Sigmoid colon (tissue), 7 donors: ENCODE measurements around the gene PHF19. TPM values are rescaled to one million over a fixed set of nuclear protein-coding genes. Genes with fewer than 3 reads are reported as not detected.

ENCODE experiments used
- DNase-seq: peaks from one replicate; pipeline ENCODE4 v3.0.0-alpha.2; 2019
- H3K27ac ChIP-seq, 4 donors: fragments of 200-600 bp; sonication (generic); one replicate each; pipeline ENCODE4 v1.5.1; 2016 to 2019; ENCODE audit warnings: mild to moderate bottlenecking in 1 of 4
- H3K27me3 ChIP-seq, 3 donors: fragments of 200-600 bp; sonication (generic); one replicate each; pipeline ENCODE4 v1.5.1; 2019; ENCODE audit warnings: mild to moderate bottlenecking in 1 of 3
- H3K36me3 ChIP-seq, 4 donors: fragments of 200-600 bp; sonication (generic); one replicate each; pipeline ENCODE4 v1.5.1; 2016 to 2019
- H3K4me1 ChIP-seq, 4 donors: fragments of 200-600 bp; sonication (generic); one replicate each; pipeline ENCODE4 v1.5.1; 2017 to 2019
- H3K4me3 ChIP-seq, 4 donors: fragments of 200-600 bp; sonication (generic); one replicate each; pipeline ENCODE4 v1.5.1; 2017 to 2019; ENCODE audit warnings: mild to moderate bottlenecking in 2 of 4, moderate library complexity in 1 of 4
- H3K9me3 ChIP-seq, 4 donors: fragments of 200-600 bp in 3 of 4; sonication (generic) in 3 of 4; one replicate each; pipeline versions ENCODE4 v1.5.1 to v1.6.1; 2013 to 2019
- CTCF ChIP-seq, 4 experiments: fragments of 450-650 bp in 3 of 4; fragments of 200-600 bp in 1 of 4; IDR thresholded peaks; one replicate each; pipeline ENCODE4 v1.5.1; 2016 to 2019; ENCODE audit warnings: antibody characterized with exemption in 4 of 4, mild to moderate bottlenecking in 3 of 4, moderate library complexity in 2 of 4
- EP300 ChIP-seq, 4 donors: sonication (generic); formaldehyde crosslinking; IDR thresholded peaks; one replicate each; pipeline ENCODE4 v1.6.1; 2017; ENCODE audit warnings: antibody characterized with exemption in 4 of 4
- POLR2A ChIP-seq, 2 donors: fragments of 450-650 bp; IDR thresholded peaks; one replicate each; pipeline ENCODE4 v1.6.1; 2016; ENCODE audit warnings: antibody characterized with exemption in 2 of 2, mild to moderate bottlenecking in 2 of 2, moderate library complexity in 2 of 2
- POLR2AphosphoS5 ChIP-seq, 4 donors: sonication (generic); formaldehyde crosslinking; IDR thresholded peaks; one replicate each; pipeline ENCODE4 v1.6.1; 2017; ENCODE audit warnings: antibody characterized with exemption in 4 of 4
- WGBS, 2 donors: extraction: QIAGEN DNeasy Blood & Tissue Kit; methylation state at CpG; one replicate each; pipeline ENCODE4 v1.1.7; 2013; 5-methylcytosine and 5-hydroxymethylcytosine counted together
- intact Hi-C: fragments of 100-400 bp; cut with DNase I; formaldehyde crosslinking; loops from one replicate; pipeline ENCODE4 v1.15.1; 2023
- polyA plus RNA-seq, 3 donors: library from polyadenylated mRNA; stranded (reverse); fragments of 200-250 nt; gene quantifications; one replicate each; pipeline ENCODE4 v1.2.3, GENCODE V29; 2013
- total RNA-seq, 4 donors: library from RNA; depleted of rRNA; stranded (reverse); fragments of >200 nt; gene quantifications; one replicate each; pipeline ENCODE4 v1.1.0, GENCODE V29; 2016
- donor health status: healthy with polysubstance abuse.
- donor health status: Bipolar disorder and iron deficiency.
- donor health status: healthy.

PHF19 gene
- total and polyA plus RNA-seq, 7 donors: 10.2 to 38.2 (median 31.4) TPM

- peak overlapping the region in 1 of 4 donors; percentile 38 for H3K27ac ChIP-seq
- H3K36me3 ChIP-seq: no peaks in the 10 kb centered on the region
- H3K9me3 ChIP-seq: no peaks in the 10 kb centered on the region
- intact Hi-C loops: no loop called here
- H3K4me3 ChIP-seq: no peak overlapping the region
- 87 to 90% methylated on average over 11 of the region's 11 CpGs for WGBS, 2 donors
- H3K27me3 ChIP-seq: no peaks in the 10 kb centered on the region
- H3K4me1 ChIP-seq: peaks cover 0 to 25% (median 19%) of the 10 kb centered on the region in 4 donors
- no peak for TF ChIP-seq CTCF (IDR thresholded peaks at IDR 0.05)
- no peak for TF ChIP-seq POLR2A (IDR thresholded peaks at IDR 0.05)
- TF ChIP-seq EP300 (IDR thresholded peaks at IDR 0.05): no peak
- no peak for TF ChIP-seq POLR2AphosphoS5 (IDR thresholded peaks at IDR 0.05)
- peak; percentile 19 for DNase-seq
Measured at GRCh38 chr9:120923620-120924328, 46.8 kb upstream of the PHF19 start.

GRCh38 chr9:120922404-120923195 is 45.6 kb upstream of the PHF19 start:
- TF ChIP-seq EP300 (IDR thresholded peaks at IDR 0.05): no peak
- no peak for TF ChIP-seq POLR2A (IDR thresholded peaks at IDR 0.05)
- TF ChIP-seq POLR2AphosphoS5 (IDR thresholded peaks at IDR 0.05): no peak
- TF ChIP-seq CTCF (IDR thresholded peaks at IDR 0.05): no peak
- H3K27me3 ChIP-seq: no peaks in the 10 kb centered on the region
- intact Hi-C loops: no loop called here
- H3K4me3 ChIP-seq: no peak overlapping the region
- peak overlapping the region in 2 of 4 donors; percentile 38 to 39 for H3K27ac ChIP-seq
- peak; percentile 36 for DNase-seq
- peaks cover 0 to 21% (median 19%) of the 10 kb centered on the region in 4 donors for H3K4me1 ChIP-seq
- no peaks in the 10 kb centered on the region for H3K9me3 ChIP-seq
- H3K36me3 ChIP-seq: no peaks in the 10 kb centered on the region
- 77 to 79% methylated on average over 7 of the region's 7 CpGs for WGBS, 2 donors

- WGBS, 2 donors: 74 to 76% methylated on average over 8 of the region's 8 CpGs
- Histone ChIP-seq H3K36me3 (no peaks in the 10 kb centered on the region), H3K9me3 (no peaks in the 10 kb centered on the region), H3K4me1 (peaks cover 0 to 25% (median 22%) of the 10 kb centered on the region in 4 donors), H3K27me3 (no peaks in the 10 kb centered on the region), H3K4me3 (no peak overlapping the region), H3K27ac (peak overlapping the region; percentile 12 to 77 (median 31))
- no peak for TF ChIP-seq CTCF (IDR thresholded peaks at IDR 0.05)
- TF ChIP-seq POLR2A (IDR thresholded peaks at IDR 0.05): no peak
- no peak for TF ChIP-seq EP300 (IDR thresholded peaks at IDR 0.05)
- no peak for TF ChIP-seq POLR2AphosphoS5 (IDR thresholded peaks at IDR 0.05)
- intact Hi-C loops: no loop called here
- DNase-seq: no peak
Measured at GRCh38 chr9:120921661-120922181, 44.7 kb upstream of the PHF19 start.

GRCh38 chr9:120920806-120921178 is 43.8 kb upstream of the PHF19 start:
- DNase-seq: no peak
- Histone ChIP-seq H3K9me3 (no peaks in the 10 kb centered on the region), H3K27ac (peak overlapping the region; percentile 69 to 78 (median 74)), H3K4me3 (no peak overlapping the region), H3K36me3 (no peaks in the 10 kb centered on the region), H3K4me1 (peaks cover 0 to 33% (median 32%) of the 10 kb centered on the region in 4 donors), H3K27me3 (no peaks in the 10 kb centered on the region)
- intact Hi-C loops: no loop called here
- WGBS, 2 donors: 62 to 77% methylated on average over 3 of the region's 3 CpGs
- TF ChIP-seq EP300 (IDR thresholded peaks at IDR 0.05): no peak
- no peak for TF ChIP-seq POLR2AphosphoS5 (IDR thresholded peaks at IDR 0.05)
- TF ChIP-seq POLR2A (IDR thresholded peaks at IDR 0.05): no peak
- TF ChIP-seq CTCF (IDR thresholded peaks at IDR 0.05): no peak
